ENCODE measurements around the gene CYGB. TPM values are rescaled to one million over a fixed set of nuclear protein-coding genes. Genes with fewer than 3 reads are reported as not detected.
A peak's percentile ranks its signal among the peaks of the same experiment; 100 is the strongest.
"Not testable (repeated sequence)": the region's sequence is repeated elsewhere in the genome, so short reads cannot be mapped to it uniquely, and the experiment has no call there.

Gene CYGB
- total RNA-seq, 1 donor from 2014 or later = 24.6 TPM

- DNase-seq (ENCODE audit: low spot score) = no peak
These were observed 12.7 kb downstream of the CYGB start for GRCh38 chr17:76524598-76525512.

- DNase-seq (ENCODE audit: low spot score) = peak; percentile 81
These were observed 14.1 kb downstream of the CYGB start for GRCh38 chr17:76523084-76524037.

GRCh38 chr17:76521683-76522082, 15.8 kb downstream of the CYGB start:
- DNase-seq (ENCODE audit: low spot score) = not testable (repeated sequence)

GRCh38 chr17:76521262-76521661, 16.2 kb downstream of the CYGB start:
- no peak for DNase-seq (ENCODE audit: low spot score)

- no peak for DNase-seq (ENCODE audit: low spot score)
These were observed 18.2 kb downstream of the CYGB start for GRCh38 chr17:76519048-76519966.

GRCh38 chr17:76517638-76518038, 19.9 kb downstream of the CYGB start:
- DNase-seq (ENCODE audit: low spot score) = no peak

- DNase-seq (ENCODE audit: low spot score) = peak; percentile 76
These were observed 22.1 kb downstream of the CYGB start for GRCh38 chr17:76515274-76515949.

- DNase-seq (ENCODE audit: low spot score) = not testable (repeated sequence)
These were observed 23.2 kb downstream of the CYGB start for GRCh38 chr17:76514355-76514754.

- DNase-seq (ENCODE audit: low spot score) = no peak
These were observed 24.2 kb downstream of the CYGB start for GRCh38 chr17:76513306-76513692.

GRCh38 chr17:76512366-76513305, 24.9 kb downstream of the CYGB start:
- no peak for DNase-seq (ENCODE audit: low spot score)

- DNase-seq (ENCODE audit: low spot score) = no peak
These were observed 25.7 kb downstream of the CYGB start for GRCh38 chr17:76511668-76512365.

GRCh38 chr17:76510831-76511244, 26.7 kb downstream of the CYGB start:
- DNase-seq (ENCODE audit: low spot score) = no peak

- DNase-seq (ENCODE audit: low spot score) = not testable (repeated sequence)
These were observed 28.9 kb downstream of the CYGB start for GRCh38 chr17:76508472-76509063.

- peak; percentile 88 for DNase-seq (ENCODE audit: low spot score)
These were observed 30.8 kb downstream of the CYGB start for GRCh38 chr17:76506408-76507345.

- DNase-seq (ENCODE audit: low spot score) = no peak
These were observed 33.4 kb downstream of the CYGB start for GRCh38 chr17:76504117-76504516.

- DNase-seq (ENCODE audit: low spot score) = no peak
These were observed 34.9 kb downstream of the CYGB start for GRCh38 chr17:76502341-76503211.

Data from ureter (tissue), 1 donor.